Left hindlimb (tissue), 1 donor: ENCODE data around the gene POLR3K.

Experiments used
- DNase-seq: peaks from one replicate; pipeline ENCODE4 v3.0.0-alpha.2; 2018

The POLR3K gene

GRCh38 chr16:53346-54236 lies at the start of gene POLR3K, which contains the start of gene SNRNP25:
Gene POLR3K (minus strand): TSS chr16:53608. CDS start chr16:53586, 22 bp downstream.
Gene SNRNP25 (plus strand): TSS chr16:53828. CDS start chr16:54017, 189 bp downstream.
- DNase-seq: peak; percentile 99

GRCh38 chr16:102060-102855 lies 48.9 kb upstream of the POLR3K start:
- peak; percentile 42 for DNase-seq

- DNase-seq: no peak
Measured at GRCh38 chr16:101586-101985, 48.2 kb upstream of the POLR3K start.

GRCh38 chr16:100989-101388 lies 47.6 kb upstream of the POLR3K start:
- no peak for DNase-seq

GRCh38 chr16:97822-98221 lies 44.4 kb upstream of the POLR3K start:
- DNase-seq: no peak

- peak; percentile 86 for DNase-seq
Measured at GRCh38 chr16:96935-97381, 43.5 kb upstream of the POLR3K start.

- DNase-seq: no peak
Measured at GRCh38 chr16:94918-95265, 41.5 kb upstream of the POLR3K start.

- peak; percentile 34 for DNase-seq
Measured at GRCh38 chr16:92431-93339, 39.3 kb upstream of the POLR3K start.

GRCh38 chr16:91484-91883 lies 38.1 kb upstream of the POLR3K start:
- peak; percentile 65 for DNase-seq

GRCh38 chr16:89391-90302 lies 36.2 kb upstream of the POLR3K start:
- DNase-seq: no peak

- DNase-seq: no peak
Measured at GRCh38 chr16:88613-89012, 35.2 kb upstream of the POLR3K start.

- DNase-seq: no peak
Measured at GRCh38 chr16:86483-86952, 33.1 kb upstream of the POLR3K start.

- DNase-seq: no peak
Measured at GRCh38 chr16:85865-86264, 32.5 kb upstream of the POLR3K start.

GRCh38 chr16:85407-85782 lies 32.0 kb upstream of the POLR3K start:
- no peak for DNase-seq

GRCh38 chr16:84718-85406 lies 31.5 kb upstream of the POLR3K start:
- peak; percentile 78 for DNase-seq

GRCh38 chr16:83781-84615 lies 30.6 kb upstream of the POLR3K start:
- DNase-seq: no peak

- no peak for DNase-seq
Measured at GRCh38 chr16:83060-83603, 29.7 kb upstream of the POLR3K start.

- DNase-seq: no peak
Measured at GRCh38 chr16:79151-80054, 26.0 kb upstream of the POLR3K start.
